Measurements from ENCODE around the gene SERPIND1. TPM values are rescaled to one million over a fixed set of nuclear protein-coding genes. Genes with fewer than 3 reads are reported as not detected.
"Not testable (repeated sequence)": the region's sequence is repeated elsewhere in the genome, so short reads cannot be mapped to it uniquely, and the experiment has no call there.

The SERPIND1 gene
- polyA plus RNA-seq, 1 donor from 2014 or later: not detected

- TF ChIP-seq TAF1 (IDR thresholded peaks at IDR 0.05; ENCODE audit: low read depth): no peak
- no peak for TF ChIP-seq SMC3 (conservative IDR thresholded peaks at IDR 0.05; ENCODE audit: poor library complexity)
- no peak for TF ChIP-seq EZH2 (IDR thresholded peaks at IDR 0.05; ENCODE audit: borderline replicate concordance, insufficient read depth, low read length, poor library complexity, severe bottlenecking)
- no peak for TF ChIP-seq POLR2AphosphoS5 (IDR thresholded peaks at IDR 0.05)
- TF ChIP-seq EP300 (conservative IDR thresholded peaks at IDR 0.05; ENCODE audit: poor library complexity, severe bottlenecking): no peak
- TF ChIP-seq, protein P1, sequence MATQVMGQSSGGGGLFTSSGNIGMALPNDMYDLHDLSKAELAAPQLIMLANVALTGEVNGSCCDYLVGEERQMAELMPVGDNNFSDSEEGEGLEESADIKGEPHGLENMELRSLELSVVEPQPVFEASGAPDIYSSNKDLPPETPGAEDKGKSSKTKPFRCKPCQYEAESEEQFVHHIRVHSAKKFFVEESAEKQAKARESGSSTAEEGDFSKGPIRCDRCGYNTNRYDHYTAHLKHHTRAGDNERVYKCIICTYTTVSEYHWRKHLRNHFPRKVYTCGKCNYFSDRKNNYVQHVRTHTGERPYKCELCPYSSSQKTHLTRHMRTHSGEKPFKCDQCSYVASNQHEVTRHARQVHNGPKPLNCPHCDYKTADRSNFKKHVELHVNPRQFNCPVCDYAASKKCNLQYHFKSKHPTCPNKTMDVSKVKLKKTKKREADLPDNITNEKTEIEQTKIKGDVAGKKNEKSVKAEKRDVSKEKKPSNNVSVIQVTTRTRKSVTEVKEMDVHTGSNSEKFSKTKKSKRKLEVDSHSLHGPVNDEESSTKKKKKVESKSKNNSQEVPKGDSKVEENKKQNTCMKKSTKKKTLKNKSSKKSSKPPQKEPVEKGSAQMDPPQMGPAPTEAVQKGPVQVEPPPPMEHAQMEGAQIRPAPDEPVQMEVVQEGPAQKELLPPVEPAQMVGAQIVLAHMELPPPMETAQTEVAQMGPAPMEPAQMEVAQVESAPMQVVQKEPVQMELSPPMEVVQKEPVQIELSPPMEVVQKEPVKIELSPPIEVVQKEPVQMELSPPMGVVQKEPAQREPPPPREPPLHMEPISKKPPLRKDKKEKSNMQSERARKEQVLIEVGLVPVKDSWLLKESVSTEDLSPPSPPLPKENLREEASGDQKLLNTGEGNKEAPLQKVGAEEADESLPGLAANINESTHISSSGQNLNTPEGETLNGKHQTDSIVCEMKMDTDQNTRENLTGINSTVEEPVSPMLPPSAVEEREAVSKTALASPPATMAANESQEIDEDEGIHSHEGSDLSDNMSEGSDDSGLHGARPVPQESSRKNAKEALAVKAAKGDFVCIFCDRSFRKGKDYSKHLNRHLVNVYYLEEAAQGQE (IDR thresholded peaks at IDR 0.05; ENCODE audit: borderline replicate concordance): no peak
- no peak for TF ChIP-seq RAD21 (conservative IDR thresholded peaks at IDR 0.05)
- TF ChIP-seq CTCF (IDR thresholded peaks at IDR 0.05; ENCODE audit: poor library complexity, severe bottlenecking): no peak
- no peak for TF ChIP-seq MXI1 (conservative IDR thresholded peaks at IDR 0.05; ENCODE audit: poor library complexity, severe bottlenecking)
- Histone ChIP-seq H3F3A (ENCODE audit: insufficient read depth, low read length, poor library complexity, severe bottlenecking) (no peaks in the 10 kb centered on the region), H4K20me1 (ENCODE audit: insufficient read depth) (no peaks in the 10 kb centered on the region), H3K36me3 (ENCODE audit: insufficient read depth, low read length) (peaks cover 9% of the 10 kb centered on the region), H3K27ac (ENCODE audit: low read length) (no peak overlapping the region), H2AFZ (ENCODE audit: low read depth, low read length) (no peak overlapping the region), H3K9me3 (ENCODE audit: low read length) (no peaks in the 10 kb centered on the region), H3K79me2 (replicated peaks; ENCODE audit: insufficient read depth, low read length) (no peaks in the 10 kb centered on the region), H3K4me3 (ENCODE audit: low read length) (no peak overlapping the region), H3K4me2 (ENCODE audit: low read length) (no peak overlapping the region), H3K9me2 (ENCODE audit: insufficient read depth, low read length) (no peaks in the 10 kb centered on the region), H3K27me3 (ENCODE audit: insufficient read depth, low read depth, low read length) (no peaks in the 10 kb centered on the region), H3K9ac (ENCODE audit: low read length) (no peak overlapping the region)
Measured at GRCh38 chr22:20765938-20766337, 8.0 kb upstream of the SERPIND1 start.

DNA sequence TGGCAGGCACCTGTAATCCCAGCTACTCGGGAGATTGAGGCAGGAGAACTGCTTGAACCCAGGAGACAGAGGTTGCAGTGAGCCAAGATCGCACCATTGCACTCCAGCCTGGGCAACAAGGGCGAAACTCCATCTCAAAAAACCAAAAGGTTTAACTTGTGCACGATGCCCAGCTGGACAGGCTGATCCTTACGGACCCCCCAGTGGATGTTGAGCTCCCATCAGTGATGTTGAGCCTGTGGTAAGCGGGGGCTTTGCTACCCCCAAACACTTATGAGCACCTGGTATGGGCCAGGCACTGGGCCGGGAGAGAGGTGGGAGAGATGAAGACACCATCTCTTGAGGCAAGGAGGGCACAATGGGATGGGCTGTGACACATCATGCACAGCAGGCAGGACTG is 7.4 kb upstream of the SERPIND1 start:
- Histone ChIP-seq H4K20me1 (ENCODE audit: insufficient read depth) (no peaks in the 10 kb centered on the region), H3K4me3 (ENCODE audit: low read length) (no peak overlapping the region), H3F3A (ENCODE audit: insufficient read depth, low read length, poor library complexity, severe bottlenecking) (no peaks in the 10 kb centered on the region), H3K79me2 (replicated peaks; ENCODE audit: insufficient read depth, low read length) (no peaks in the 10 kb centered on the region), H2AFZ (ENCODE audit: low read depth, low read length) (no peak overlapping the region), H3K9me3 (ENCODE audit: low read length) (no peaks in the 10 kb centered on the region), H3K9me2 (ENCODE audit: insufficient read depth, low read length) (no peaks in the 10 kb centered on the region), H3K27ac (ENCODE audit: low read length) (no peak overlapping the region), H3K27me3 (ENCODE audit: insufficient read depth, low read depth, low read length) (no peaks in the 10 kb centered on the region), H3K36me3 (ENCODE audit: insufficient read depth, low read length) (peaks cover 6% of the 10 kb centered on the region), H3K9ac (ENCODE audit: low read length) (no peak overlapping the region), H3K4me2 (ENCODE audit: low read length) (no peak overlapping the region)
- TF ChIP-seq SMC3 (conservative IDR thresholded peaks at IDR 0.05; ENCODE audit: poor library complexity) (no peak), TAF1 (IDR thresholded peaks at IDR 0.05; ENCODE audit: low read depth) (no peak), EZH2 (IDR thresholded peaks at IDR 0.05; ENCODE audit: borderline replicate concordance, insufficient read depth, low read length, poor library complexity, severe bottlenecking) (no peak), CTCF (IDR thresholded peaks at IDR 0.05; ENCODE audit: poor library complexity, severe bottlenecking) (no peak), MXI1 (conservative IDR thresholded peaks at IDR 0.05; ENCODE audit: poor library complexity, severe bottlenecking) (no peak), POLR2AphosphoS5 (IDR thresholded peaks at IDR 0.05) (no peak), RAD21 (conservative IDR thresholded peaks at IDR 0.05) (no peak), EP300 (conservative IDR thresholded peaks at IDR 0.05; ENCODE audit: poor library complexity, severe bottlenecking) (no peak)
- TF ChIP-seq, protein P1 (IDR thresholded peaks at IDR 0.05; ENCODE audit: borderline replicate concordance): no peak

DNA sequence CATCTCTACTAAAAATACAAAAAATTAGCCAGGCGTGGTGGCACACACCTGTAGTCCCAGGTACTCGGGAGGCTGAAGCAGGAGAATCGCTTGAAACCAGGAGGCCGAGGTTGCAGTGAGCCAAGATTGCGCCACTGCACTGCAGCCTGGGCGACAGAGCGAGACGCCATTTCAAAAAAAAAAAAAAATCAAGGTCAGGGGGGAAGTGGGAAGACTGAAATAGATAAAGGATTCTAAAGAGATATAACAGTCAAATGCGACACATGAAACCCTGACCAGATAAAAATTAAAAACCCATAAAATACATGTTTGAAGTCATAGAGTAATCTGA is 4.5 kb upstream of the SERPIND1 start:
- H3F3A ChIP-seq (ENCODE audit: insufficient read depth, low read length, poor library complexity, severe bottlenecking); H3K36me3 ChIP-seq (ENCODE audit: insufficient read depth, low read length); H3K4me3 ChIP-seq (ENCODE audit: low read length); H3K9me3 ChIP-seq (ENCODE audit: low read length); H3K27ac ChIP-seq (ENCODE audit: low read length); H3K9ac ChIP-seq (ENCODE audit: low read length); H3K27me3 ChIP-seq (ENCODE audit: insufficient read depth, low read depth, low read length); H3K4me2 ChIP-seq (ENCODE audit: low read length); H3K79me2 ChIP-seq (replicated peaks; ENCODE audit: insufficient read depth, low read length); H3K9me2 ChIP-seq (ENCODE audit: insufficient read depth, low read length); H2AFZ ChIP-seq (ENCODE audit: low read depth, low read length); H4K20me1 ChIP-seq (ENCODE audit: insufficient read depth): not testable (repeated sequence)
